ENCODE results near the gene UGT1A4.

UGT1A4 gene

DNA sequence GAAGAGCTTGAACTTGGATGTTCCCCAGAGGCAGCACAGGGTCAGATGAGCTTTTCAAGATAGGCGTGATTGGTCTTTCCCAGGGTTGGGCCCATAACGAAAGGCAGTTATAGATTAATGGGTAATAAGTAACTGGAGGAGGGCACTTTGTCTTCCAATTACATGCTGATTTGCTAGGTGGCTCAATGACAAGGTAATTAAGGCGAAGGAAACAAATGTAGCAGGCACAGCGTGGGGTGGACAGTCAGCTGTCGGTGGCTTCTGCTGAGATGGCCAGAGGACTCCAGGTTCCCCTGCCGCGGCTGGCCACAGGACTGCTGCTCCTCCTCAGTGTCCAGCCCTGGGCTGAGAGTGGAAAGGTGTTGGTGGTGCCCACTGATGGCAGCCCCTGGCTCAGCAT lies at the start of gene UGT1A4:
TSS of gene UGT1A4 (plus strand) at position 185 of the 400 bp plus-strand sequence. CDS start at position 270, 85 bp downstream.
- DNase-seq, result no peak

DNA sequence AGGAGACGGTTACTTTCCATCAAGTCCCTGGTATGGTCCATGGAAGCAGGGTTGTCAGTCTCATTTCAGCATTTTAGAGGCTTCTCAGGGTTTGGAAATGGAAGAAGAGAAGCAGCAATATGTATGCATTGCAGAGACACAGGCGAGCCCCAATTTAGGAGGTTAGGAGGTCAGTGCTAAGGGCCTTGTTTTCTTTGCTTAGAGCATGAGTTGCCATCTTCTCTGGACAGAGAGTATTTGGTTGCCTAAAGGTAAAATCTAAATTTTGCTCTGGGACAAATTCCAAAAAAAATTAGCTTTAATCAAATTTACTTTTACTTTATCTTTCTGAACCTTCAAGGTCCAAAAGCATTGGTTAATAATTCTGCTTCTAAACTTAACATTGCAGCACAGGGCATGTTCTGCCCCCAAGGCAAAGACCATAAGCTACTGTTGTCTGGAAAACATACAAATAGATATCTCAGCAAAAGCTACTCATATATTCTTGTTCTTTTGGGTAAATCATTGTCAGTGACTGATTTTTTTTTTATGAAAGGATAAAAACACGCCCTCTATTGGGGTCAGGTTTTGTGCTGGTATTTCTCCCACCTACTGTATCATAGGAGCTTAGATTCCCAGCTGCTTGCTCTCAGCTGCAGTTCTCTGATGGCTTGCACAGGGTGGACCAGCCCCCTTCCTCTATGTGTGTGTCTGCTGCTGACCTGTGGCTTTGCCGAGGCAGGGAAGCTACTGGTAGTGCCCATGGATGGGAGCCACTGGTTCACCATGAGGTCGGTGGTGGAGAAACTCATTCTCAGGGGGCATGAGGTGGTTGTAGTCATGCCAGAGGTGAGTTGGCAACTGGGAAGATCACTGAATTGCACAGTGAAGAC lies 47.0 kb upstream of the UGT1A4 start, which contains the start of gene UGT1A9:
TSS of gene UGT1A9 (plus strand) at position 609 of the 872 bp plus-strand sequence. CDS start at position 646, 37 bp downstream.
- no peak for DNase-seq

DNA sequence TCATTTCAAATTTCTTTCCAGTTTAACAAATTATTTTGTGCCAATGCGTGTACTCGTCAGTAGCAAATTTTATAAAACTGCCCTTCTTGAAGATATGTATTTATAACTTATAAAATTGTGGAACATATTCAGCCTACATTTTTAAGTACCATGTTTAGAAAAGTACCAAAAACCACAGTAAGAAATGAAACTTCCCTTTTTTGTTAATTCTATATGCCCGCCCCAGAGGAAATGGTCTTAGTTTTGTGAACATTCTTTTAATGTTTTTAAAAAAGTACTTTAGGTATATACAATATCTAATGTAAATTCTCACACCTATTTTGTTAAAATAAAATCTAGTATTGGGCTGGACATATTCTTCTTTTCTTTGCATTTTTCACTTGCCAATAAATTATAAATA lies 45.6 kb upstream of the UGT1A4 start:
- no peak for DNase-seq

DNA sequence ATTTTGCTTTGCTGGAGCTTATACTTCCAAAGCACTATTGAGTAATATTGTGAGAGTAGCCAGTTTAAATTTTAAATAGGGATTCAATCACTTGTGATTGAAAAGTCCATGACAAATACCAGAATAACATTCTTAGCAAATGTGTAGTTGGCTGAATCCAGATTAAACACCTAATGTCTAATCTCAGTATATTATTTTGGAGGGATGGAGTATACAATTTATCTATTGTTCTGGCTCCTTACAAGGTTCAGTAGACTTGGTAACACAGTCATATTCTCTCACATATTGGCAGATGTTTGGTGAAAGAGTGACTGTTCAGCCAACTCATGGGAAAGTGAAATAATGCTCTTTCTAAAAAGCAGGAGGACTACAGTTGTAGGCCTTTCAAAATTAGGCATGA lies 44.6 kb upstream of the UGT1A4 start:
- DNase-seq, result no peak

DNA sequence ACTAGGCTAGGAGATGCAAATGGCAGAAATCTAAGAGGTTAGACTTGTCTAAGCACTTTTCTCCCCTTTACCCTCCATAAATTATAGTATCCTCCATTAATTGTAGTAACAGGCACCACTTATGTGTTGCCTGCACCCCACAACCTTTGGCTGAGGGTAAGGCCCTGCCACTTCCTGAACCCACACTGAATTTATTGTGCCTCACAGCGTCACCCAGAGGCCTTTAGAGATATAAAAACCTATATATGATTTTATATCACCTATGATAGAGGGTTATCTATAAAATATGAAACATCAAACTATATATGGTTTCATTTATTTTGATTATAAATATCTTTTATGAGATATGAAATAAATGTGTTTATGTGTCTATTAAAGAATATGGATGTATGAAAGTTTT lies 44.2 kb upstream of the UGT1A4 start:
- DNase-seq, result no peak

DNA sequence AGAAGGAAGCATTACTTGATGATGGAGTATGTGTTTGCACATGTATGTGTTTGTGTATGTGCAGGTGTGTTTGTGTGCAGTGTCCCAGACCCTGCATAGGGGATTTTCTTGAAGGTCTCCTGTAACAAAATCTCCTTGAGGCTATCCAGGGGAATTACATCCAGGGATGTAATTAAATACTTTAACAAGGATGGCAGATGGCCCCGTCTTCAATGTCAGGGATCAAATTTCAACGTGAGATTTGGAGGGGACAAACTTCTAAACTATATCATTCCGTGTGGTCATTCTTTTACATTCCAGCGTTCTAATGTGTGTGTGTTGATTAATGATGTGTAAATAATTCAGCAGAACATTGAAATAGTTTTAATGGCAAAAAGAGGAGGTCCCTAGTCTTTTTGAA lies 43.5 kb upstream of the UGT1A4 start:
- no peak for DNase-seq

DNA sequence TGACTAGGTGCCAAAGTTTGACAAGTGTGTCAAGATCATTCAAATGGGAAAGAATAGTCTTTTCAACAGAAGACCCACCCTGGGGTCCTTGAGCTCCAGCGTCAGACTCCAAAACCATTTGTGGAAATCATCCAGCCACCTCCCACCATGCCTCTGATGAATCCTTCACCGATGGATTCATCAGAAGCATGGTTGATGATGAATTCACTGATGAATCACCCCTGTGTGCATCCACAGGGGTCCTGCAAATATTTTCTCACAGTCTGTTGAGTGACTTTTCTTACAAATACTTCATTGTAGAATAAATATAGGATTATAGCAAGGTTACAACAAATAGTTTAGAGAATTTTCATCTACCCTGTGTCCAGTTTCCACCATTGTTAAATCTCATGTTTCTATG lies 42.5 kb upstream of the UGT1A4 start:
- DNase-seq, result no peak

DNA sequence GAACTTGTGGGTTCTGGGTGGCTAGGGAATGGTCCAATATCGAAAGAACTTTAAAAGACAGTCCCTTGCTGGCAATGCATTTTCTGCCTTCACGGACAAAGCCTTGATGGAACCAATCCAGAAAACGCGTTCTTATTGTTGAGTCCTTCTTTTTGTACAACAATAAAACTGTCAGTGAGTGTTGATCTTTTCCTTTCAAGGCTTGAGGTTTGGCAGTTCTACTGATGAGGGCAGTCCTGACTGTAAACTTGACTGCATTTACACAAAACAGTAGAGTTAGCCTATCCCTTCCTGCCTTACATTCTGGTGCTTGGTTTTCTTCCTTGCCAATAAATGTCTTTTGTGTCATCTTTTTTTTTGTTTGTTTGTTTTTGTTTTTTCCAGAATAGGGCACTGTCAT lies 39.3 kb upstream of the UGT1A4 start:
- no peak for DNase-seq

DNA sequence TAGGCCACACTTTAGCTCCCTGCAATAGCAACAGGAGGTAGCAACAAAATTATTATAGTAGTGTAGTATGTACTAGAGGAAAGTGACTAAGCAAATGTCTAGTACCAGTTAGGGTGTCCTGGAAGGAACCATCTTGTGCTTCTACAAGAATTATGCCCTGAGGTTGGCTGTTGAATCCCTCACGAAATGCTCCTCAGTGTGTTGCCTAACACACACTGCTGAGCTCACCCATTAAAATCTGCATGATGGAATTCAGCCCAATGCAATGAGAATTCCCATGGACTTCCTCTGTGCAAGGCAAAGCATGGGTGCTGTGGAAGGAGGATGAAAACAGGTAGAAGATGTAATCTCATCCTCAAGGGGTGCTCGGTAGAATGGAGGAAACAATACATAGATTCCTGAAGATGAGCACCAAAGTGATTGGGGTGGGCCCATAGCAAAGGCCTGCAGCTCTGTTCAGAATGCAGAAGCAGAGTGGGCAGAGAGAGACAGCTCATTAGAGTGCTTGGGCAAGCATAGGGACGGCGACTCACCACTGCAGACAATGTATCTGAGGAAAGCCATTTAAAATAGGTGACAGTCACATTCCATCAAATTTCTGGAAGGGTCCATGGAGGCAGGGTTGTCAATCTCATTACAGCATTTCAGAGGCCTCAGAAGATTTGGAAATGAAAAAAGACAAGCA lies 38.0 kb upstream of the UGT1A4 start:
- DNase-seq, result no peak

DNA sequence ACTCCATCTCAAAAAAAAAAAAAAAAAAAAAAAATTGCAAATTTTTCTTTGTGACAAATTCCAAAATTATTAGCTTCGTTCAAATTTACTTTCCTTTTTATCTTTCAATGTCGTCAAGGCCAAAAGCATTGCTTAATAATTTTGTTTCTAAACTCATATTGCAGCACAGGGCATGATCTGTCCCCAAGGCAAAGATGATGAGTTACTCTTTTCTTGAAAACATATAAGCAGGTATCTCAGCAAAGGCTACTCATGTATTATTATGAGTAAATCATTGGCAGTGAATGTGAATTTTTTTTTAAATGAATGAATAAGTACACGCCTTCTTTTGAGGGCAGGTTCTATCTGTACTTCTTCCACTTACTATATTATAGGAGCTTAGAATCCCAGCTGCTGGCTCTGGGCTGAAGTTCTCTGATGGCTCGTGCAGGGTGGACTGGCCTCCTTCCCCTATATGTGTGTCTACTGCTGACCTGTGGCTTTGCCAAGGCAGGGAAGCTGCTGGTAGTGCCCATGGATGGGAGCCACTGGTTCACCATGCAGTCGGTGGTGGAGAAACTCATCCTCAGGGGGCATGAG lies 36.9 kb upstream of the UGT1A4 start, which contains the start of gene UGT1A7:
TSS of gene UGT1A7 (plus strand) at position 381 of the 579 bp plus-strand sequence. CDS start at position 418, 37 bp downstream.
- no peak for DNase-seq

DNA sequence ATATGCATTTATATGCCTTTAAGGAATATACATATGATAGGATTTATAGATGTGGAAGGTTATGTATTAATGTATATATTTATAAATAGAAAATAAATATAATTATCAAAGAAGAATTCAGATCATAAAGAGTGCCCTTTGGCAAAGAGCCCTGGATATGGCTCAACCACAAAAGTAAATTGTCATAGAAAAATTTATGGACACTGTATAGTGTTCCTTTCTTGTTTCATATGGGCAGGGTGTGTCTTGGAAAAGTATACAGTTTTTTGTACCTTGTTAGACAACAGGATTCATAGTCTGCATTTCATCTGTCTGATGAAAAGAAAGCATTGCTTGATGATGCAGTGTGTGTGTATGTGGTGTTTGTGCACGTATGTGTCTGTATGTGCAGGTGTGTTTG lies 33.9 kb upstream of the UGT1A4 start:
- no peak for DNase-seq

DNA sequence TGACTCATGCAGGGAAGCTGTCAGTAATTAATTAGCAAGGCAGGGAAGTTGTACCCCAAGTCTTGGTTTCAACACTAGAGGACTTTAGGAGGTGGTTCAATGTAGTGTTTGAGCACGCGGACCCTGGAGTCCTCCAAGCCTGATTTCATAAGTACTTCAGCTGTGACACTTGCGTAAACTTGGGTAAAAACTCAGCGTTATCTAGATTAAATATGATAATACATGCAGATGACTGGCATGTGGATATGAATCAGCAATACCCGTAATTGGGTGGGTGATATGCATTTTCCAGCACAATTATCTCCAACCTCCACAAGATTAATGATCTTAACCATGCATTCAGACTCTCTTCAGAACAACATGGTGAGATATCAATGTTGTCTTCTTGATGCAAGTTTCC lies 31.6 kb upstream of the UGT1A4 start:
- no peak for DNase-seq

DNA sequence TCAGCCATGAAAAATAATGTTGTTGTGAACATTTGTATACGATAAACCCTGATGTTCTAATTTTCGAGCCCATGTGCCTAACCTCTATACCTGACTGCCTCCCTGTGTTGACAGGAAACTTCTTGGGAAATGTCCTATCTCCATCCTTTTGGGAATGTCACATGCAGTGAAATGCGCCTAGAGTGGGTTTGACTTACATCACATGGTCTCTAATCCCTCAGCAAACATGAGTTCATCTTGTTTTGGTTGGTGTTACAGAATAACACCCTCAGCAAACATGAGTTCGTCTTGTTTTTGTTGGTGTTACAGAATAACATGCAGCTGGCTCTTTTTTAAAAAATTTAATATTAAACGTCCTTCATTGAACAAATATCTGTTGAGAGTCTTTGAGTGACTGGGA lies 30.2 kb upstream of the UGT1A4 start:
- DNase-seq, result no peak

DNA sequence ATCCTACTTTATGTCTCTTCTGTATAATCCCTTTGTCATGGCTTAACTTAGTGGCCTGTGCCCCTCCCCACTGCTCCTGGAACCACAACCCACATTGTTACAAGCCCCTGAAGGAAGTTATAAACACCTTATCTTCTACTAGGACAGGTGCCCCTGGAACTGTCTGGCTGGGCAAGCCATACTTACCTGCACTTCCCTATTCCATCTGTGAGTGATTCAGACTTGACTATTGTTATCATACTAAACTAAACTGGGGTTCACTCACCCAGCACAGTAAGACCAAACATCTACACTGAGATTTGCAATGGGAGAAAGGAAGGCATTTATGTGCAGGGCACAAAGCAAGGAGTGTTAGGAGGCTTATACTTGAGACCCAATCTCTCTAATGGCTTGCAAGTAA lies 29.5 kb upstream of the UGT1A4 start:
- no peak for DNase-seq

DNA sequence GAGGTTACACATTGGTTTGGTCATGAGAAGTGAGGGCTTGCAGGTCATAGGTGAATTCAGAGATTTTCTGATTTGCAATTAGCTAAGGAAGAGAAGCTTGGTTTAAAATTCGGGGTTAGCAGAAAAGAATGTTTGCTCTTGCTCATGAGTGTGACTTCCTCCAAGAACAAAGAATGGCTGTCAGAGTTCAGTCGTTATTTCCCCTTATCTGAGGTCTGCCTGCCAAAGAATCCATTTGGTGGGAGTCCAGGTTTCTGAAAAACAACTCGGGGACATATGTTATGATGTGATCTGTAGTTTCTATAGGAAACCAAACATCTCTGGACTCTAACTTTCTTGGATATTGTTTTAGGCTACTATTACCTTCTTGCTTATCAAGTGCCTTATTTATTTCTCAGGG lies 29.0 kb upstream of the UGT1A4 start:
- DNase-seq, result no peak

DNA sequence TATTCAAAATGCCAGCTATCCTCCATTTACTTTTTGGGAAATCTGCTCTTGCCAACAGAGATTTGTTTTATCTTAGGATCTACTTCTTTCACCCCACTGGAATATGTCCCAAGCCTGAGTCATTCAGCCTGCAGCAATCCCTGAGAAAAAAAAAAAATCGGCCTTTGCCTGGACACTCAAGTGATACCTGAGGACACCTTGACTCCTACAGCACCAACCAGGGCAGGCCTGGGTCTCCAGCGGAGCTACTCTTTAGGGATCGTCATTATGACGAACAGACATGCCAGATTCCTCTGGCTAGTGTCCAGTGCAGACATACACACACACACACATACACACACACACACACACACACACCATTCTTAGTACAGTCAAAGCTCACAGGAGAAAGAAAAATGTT lies 28.1 kb upstream of the UGT1A4 start:
- DNase-seq, result no peak

DNA sequence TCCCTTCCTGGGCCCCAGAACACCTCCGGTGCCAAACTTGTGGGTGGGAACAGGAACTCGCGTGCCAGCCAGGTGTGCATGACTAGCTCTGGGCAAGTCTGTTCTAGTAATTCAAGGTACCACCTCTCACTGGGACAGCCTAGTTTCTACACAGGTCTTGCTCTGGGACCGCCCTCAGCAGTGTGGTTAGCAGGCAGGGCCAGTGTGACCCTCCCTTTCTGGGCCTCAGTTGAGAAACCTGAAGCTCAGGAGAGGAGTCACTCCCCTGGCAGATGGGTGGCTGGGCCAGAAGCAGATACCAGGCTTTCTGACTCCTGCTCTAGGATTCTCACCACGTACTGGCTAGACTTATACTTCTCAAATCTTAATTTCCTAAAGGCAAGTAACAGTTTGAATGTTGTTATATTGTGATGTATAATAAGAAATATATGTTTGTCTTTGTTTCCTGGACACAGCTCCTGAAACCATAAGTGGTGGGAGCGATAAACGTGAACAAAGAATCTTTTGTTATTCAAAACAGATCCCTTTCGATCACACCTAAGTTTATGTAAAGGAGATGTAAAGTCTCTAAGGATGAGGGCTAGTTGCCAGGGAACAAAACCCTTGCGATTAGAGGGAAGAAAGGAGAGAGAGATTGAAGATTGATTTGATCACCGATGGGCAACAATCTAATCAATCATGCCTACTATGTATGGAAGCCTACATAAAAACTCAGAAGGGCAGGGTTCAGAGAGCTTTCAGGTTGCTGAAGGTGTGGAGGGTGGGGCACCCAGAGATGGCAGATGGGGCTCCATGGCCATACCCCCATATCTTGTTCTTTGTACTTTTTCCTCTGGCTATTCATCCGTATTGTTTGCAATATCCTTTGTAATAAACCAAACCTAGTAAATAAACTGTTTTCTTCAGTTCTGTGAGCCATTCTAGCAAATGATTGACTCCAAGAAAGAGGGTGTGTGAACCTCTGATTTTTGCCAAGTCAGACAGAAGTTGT lies 26.8 kb upstream of the UGT1A4 start:
- DNase-seq, result no peak

DNA sequence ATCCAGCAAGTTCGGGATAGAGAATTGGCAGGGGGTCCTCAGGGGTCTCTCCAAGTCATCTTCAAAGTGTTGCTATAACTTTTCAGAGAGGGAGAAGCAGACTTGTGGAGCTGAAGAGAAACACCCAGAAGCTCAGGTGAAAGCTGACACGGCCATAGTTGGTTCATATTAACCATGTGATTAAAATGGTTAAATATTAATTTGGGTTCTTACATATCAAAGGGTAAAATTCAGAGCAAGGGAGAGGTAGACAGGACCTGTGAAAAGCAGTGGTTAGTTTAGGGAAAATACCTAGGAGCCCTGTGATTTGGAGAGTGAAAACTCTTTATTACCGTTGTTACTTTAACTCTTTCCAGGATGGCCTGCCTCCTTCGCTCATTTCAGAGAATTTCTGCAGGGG lies 25.9 kb upstream of the UGT1A4 start, which contains the start of gene UGT1A6:
TSS of gene UGT1A6 (plus strand) at position 243 of the 400 bp plus-strand sequence. CDS start at position 358, 115 bp downstream.
- no peak for DNase-seq

DNA sequence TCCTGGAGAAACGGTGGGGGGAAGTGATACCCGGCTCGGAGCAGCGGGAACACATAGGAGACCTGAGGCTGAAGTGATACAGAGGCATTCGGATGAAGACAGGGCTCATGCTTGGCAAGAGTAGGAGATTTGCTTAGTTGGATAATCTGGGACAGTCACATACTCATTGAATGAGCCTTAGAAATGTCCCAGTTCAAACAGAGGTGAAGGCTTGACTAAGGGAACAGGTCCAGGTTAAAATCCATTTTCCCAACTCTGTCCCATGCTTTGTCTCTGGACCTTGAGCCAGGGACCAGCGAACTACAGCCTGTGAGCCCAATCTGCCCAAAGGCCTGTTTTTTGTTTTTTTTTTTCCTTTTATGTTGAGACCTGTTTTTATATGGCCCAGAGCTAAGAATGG lies 24.6 kb upstream of the UGT1A4 start:
- DNase-seq, result no peak

DNA sequence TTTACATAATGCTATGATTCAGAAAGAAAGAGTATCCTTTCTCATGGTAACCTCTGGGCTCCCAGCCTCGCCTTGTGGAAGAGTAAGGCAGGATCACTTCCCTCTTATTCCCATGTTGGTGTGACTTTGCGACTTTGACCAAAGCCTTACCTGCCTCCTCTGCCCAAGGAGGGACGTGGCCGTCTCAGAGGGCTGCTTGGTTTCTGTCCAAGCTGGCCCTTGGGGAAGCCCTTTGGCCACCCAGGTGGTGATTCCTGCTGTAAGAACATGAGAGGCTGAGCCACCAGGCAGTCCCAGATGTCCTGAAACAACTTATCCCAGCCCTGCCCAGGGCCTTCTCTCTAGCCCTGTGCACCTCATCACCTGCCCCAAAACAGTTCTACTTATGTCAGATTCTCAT lies 19.8 kb upstream of the UGT1A4 start:
- no peak for DNase-seq

DNA sequence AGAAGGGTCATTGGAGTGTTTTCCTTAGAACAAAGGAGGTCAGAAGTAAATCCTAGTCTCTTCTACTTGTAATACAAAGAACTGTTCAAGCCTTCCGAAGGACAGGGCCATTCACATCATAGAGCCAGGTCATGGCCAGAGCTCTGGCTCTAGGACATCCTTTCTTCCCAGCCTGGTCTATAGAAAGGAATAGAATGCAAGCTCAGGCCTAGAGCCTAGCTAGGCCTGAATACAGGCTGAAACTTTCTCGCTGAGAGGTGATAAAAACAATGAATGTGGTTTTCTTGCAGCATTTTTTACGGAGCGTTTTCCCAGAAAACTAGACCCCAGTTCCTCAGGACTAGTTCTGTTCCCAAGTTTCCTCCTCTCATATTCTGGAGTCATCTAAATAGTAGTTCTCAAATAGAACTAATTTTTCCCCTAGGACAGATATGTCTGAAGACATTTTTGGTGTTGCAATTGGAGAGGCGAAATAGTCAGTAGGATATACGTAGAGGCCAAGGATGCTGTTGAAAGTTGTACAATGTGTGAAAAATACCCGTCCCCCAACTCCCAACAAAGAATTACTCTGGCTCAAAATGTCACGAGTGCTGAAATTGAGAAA lies 19.0 kb upstream of the UGT1A4 start:
- no peak for DNase-seq

All from NCI-H187 treated with DMSO at 0.1 percent for 48 hours (cell line).